ENCODE measurements around the gene MYH10.

MYH10 gene

DNA sequence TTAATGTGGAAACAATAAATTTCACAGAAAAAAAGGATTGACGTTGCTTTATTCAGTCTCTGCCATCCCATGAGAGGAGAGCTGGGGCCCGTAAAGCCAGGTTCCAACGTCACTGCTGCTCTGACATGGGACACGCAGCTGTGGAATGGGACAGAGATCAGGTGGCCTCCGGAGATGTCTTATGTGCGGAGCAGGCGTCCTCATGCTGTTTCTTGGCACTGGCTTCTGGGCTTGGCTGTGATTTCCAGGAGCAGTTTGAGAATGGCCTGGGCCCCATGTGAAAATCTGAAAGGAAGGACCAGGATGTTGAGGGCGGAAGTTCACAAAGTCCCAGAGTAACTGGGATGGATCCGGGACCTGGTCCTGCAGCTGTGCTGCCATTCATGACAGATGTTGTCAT is 162.4 kb downstream of the MYH10 start:
- H3K36me3 ChIP-seq (ENCODE audit: insufficient read depth, low read length) = peaks cover 13% of the 10 kb centered on the region
- no peak overlapping the region for H3K9ac ChIP-seq (ENCODE audit: low read depth, low read length)
- no peaks in the 10 kb centered on the region for H3K9me3 ChIP-seq (ENCODE audit: control insufficient read depth, insufficient read depth, low read length)
- no peaks in the 10 kb centered on the region for H3K4me1 ChIP-seq (ENCODE audit: insufficient read depth, low read length)

DNA sequence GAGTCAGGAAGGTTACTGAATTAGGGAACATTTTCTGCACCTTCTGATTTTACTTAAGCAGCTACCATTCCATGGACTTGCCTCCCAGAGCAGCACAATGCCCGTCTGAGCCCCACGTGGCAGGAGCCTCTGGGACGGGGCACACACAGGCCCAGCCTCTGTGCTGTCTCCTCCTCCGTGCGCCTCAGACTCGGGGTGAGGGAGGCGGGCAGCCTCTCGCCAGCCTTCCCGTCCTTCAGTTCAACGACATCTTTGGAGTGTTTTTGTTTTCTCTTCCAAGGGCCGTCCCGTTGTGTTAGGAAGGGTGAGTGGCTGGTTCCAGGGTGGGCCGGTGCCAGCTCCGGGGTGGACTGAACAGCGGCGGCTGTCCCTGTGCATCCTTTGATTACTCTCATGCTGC is 163.0 kb downstream of the MYH10 start:
- H3K9me3 ChIP-seq (ENCODE audit: control insufficient read depth, insufficient read depth, low read length) = no peaks in the 10 kb centered on the region
- no peak overlapping the region for H3K9ac ChIP-seq (ENCODE audit: low read depth, low read length)
- peaks cover 13% of the 10 kb centered on the region for H3K36me3 ChIP-seq (ENCODE audit: insufficient read depth, low read length)
- H3K4me1 ChIP-seq (ENCODE audit: insufficient read depth, low read length) = no peaks in the 10 kb centered on the region

GRCh38 chr17:8466873-8467272 is 163.7 kb downstream of the MYH10 start:
- Histone ChIP-seq H3K36me3 (ENCODE audit: insufficient read depth, low read length) (peaks cover 12% of the 10 kb centered on the region), H3K9ac (ENCODE audit: low read depth, low read length) (no peak overlapping the region)

DNA sequence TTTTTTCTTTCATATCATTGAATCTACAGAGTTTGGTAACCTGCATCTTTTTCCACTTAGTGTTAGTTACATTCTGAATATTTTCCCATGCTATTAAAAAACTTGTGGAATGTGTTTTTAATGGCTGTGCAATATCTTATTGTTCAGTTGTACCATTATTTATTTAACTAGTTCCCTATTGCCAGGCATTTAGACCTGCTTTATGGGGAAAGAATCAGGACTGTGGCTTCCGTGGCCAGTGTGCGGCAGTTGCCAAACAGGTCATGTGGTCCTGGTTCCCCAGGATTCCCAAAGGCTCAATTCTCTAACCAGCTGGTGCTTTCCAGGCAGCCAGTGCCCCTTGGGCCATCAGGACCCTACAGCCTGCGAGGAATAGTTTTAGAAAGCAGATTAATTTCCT is 164.1 kb downstream of the MYH10 start:
- H3K9ac ChIP-seq (ENCODE audit: low read depth, low read length) = no peak overlapping the region
- H3K4me1 ChIP-seq (ENCODE audit: insufficient read depth, low read length) = no peaks in the 10 kb centered on the region
- peaks cover 14% of the 10 kb centered on the region for H3K36me3 ChIP-seq (ENCODE audit: insufficient read depth, low read length)

More at GRCh38 chr17:8466873-8467272, 163.7 kb downstream of the MYH10 start:
- no peaks in the 10 kb centered on the region for H3K4me1 ChIP-seq (ENCODE audit: insufficient read depth, low read length)
- H3K9me3 ChIP-seq (ENCODE audit: control insufficient read depth, insufficient read depth, low read length) = no peaks in the 10 kb centered on the region

GRCh38 chr17:8465759-8466158 is 164.8 kb downstream of the MYH10 start:
- H3K9ac ChIP-seq (ENCODE audit: low read depth, low read length) = no peak overlapping the region
- H3K36me3 ChIP-seq (ENCODE audit: insufficient read depth, low read length) = peaks cover 14% of the 10 kb centered on the region

More for the DNA sequence above, 164.1 kb downstream of the MYH10 start:
- no peaks in the 10 kb centered on the region for H3K9me3 ChIP-seq (ENCODE audit: control insufficient read depth, insufficient read depth, low read length)

DNA sequence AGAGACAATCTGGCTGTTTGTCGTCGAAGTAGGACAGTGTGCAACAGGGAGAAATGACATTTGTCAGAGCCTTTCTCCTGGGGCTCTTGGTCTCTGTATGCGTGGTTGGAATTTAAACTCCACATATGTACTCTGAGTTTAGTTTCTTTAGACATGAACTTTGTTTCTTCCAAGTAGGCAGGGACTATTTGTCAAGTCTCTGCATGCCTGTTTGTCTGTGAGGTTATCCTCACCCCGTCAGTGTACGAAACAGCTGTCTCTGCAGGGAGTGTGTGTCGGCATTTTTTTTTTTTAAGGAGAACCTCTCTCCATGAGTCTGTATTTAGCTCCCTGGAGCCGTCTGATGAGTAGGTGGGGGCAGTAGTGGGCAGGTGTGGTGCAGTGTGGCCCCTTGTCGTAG is 165.2 kb downstream of the MYH10 start:
- Histone ChIP-seq H3K36me3 (ENCODE audit: insufficient read depth, low read length) (peaks cover 14% of the 10 kb centered on the region), H3K9me3 (ENCODE audit: control insufficient read depth, insufficient read depth, low read length) (no peaks in the 10 kb centered on the region), H3K9ac (ENCODE audit: low read depth, low read length) (no peak overlapping the region), H3K4me1 (ENCODE audit: insufficient read depth, low read length) (no peaks in the 10 kb centered on the region)

More at GRCh38 chr17:8465759-8466158, 164.8 kb downstream of the MYH10 start:
- Histone ChIP-seq H3K9me3 (ENCODE audit: control insufficient read depth, insufficient read depth, low read length) (no peaks in the 10 kb centered on the region), H3K4me1 (ENCODE audit: insufficient read depth, low read length) (no peaks in the 10 kb centered on the region)

GRCh38 chr17:8464941-8465340 is 165.6 kb downstream of the MYH10 start:
- Histone ChIP-seq H3K36me3 (ENCODE audit: insufficient read depth, low read length) (peaks cover 14% of the 10 kb centered on the region), H3K9me3 (ENCODE audit: control insufficient read depth, insufficient read depth, low read length) (no peaks in the 10 kb centered on the region), H3K4me1 (ENCODE audit: insufficient read depth, low read length) (no peaks in the 10 kb centered on the region), H3K9ac (ENCODE audit: low read depth, low read length) (no peak overlapping the region)

DNA sequence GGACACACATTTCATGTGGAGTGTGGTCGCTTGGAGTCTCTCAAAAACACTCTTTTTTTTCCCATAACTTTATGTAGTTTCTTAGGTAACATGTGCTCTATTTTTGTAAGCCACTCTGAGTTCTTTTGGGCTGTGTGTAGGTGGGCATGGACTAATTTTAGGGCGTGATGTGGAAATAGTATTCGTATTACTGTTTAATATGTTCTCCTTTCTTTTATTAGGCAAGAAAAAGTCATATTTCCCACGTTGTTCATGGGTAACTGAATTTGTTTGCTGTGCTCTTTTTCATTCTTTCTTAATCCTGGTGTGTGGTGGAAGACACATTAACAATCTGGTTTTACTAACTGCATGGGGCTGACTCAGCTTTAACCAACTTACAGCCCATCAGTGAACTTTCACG is 167.4 kb downstream of the MYH10 start:
- Histone ChIP-seq H3K9ac (ENCODE audit: low read depth, low read length) (no peak overlapping the region), H3K9me3 (ENCODE audit: control insufficient read depth, insufficient read depth, low read length) (no peaks in the 10 kb centered on the region), H3K36me3 (ENCODE audit: insufficient read depth, low read length) (peaks cover 14% of the 10 kb centered on the region), H3K4me1 (ENCODE audit: insufficient read depth, low read length) (no peaks in the 10 kb centered on the region)

DNA sequence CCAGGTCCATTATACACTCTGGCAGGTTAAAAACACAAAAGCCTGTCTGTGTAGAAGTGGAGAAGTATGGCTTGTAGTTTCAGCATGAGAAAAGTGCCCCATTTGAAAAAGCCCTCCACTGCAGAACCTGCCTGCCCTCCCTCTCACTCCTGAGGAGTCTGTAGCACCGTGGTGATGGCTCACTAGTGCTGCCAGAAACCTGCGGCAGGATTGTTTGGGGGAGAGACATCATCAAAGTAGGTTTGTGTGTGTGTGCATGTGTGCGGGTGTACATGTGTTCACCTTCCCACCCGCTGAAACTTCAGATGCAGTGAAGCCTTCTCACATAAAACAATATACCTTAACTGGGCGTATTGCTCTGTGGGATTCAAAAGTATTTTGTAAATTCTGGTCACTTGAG is 168.0 kb downstream of the MYH10 start:
- H3K36me3 ChIP-seq (ENCODE audit: insufficient read depth, low read length) = peaks cover 14% of the 10 kb centered on the region

GRCh38 chr17:8459831-8460230 is 170.7 kb downstream of the MYH10 start:
- H3K9ac ChIP-seq (ENCODE audit: low read depth, low read length) = no peak overlapping the region
- no peaks in the 10 kb centered on the region for H3K9me3 ChIP-seq (ENCODE audit: control insufficient read depth, insufficient read depth, low read length)
- H3K4me1 ChIP-seq (ENCODE audit: insufficient read depth, low read length) = no peaks in the 10 kb centered on the region
- peaks cover 7% of the 10 kb centered on the region for H3K36me3 ChIP-seq (ENCODE audit: insufficient read depth, low read length)

More for the DNA sequence above, 168.0 kb downstream of the MYH10 start:
- no peaks in the 10 kb centered on the region for H3K4me1 ChIP-seq (ENCODE audit: insufficient read depth, low read length)
- no peak overlapping the region for H3K9ac ChIP-seq (ENCODE audit: low read depth, low read length)
- no peaks in the 10 kb centered on the region for H3K9me3 ChIP-seq (ENCODE audit: control insufficient read depth, insufficient read depth, low read length)

GRCh38 chr17:8459107-8459506 is 171.4 kb downstream of the MYH10 start:
- peaks cover 11% of the 10 kb centered on the region for H3K36me3 ChIP-seq (ENCODE audit: insufficient read depth, low read length)
- no peaks in the 10 kb centered on the region for H3K9me3 ChIP-seq (ENCODE audit: control insufficient read depth, insufficient read depth, low read length)
- no peaks in the 10 kb centered on the region for H3K4me1 ChIP-seq (ENCODE audit: insufficient read depth, low read length)
- H3K9ac ChIP-seq (ENCODE audit: low read depth, low read length) = no peak overlapping the region

DNA sequence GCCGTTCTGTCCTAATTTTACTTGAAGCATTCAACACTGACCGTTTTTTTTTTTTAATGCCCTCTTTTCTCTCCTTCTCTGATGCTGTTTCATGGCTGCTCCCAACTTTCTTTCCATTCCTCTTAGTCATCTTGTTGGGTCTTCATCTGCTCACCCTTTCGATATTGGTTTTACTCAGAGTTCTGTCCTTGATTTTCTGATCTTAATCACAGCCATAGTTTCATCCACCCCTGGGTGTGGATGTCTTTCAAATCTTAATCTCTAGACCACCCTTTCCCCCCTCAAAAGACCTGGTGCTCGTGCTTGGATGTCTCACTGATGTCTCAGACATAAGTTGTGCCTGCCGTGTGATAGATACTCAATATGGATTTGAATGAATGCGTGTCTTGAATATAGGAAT is 172.4 kb downstream of the MYH10 start:
- Histone ChIP-seq H3K4me1 (ENCODE audit: insufficient read depth, low read length) (no peaks in the 10 kb centered on the region), H3K9ac (ENCODE audit: low read depth, low read length) (no peak overlapping the region), H3K9me3 (ENCODE audit: control insufficient read depth, insufficient read depth, low read length) (no peaks in the 10 kb centered on the region), H3K36me3 (ENCODE audit: insufficient read depth, low read length) (peaks cover 11% of the 10 kb centered on the region)

- peaks cover 9% of the 10 kb centered on the region for H3K36me3 ChIP-seq (ENCODE audit: insufficient read depth, low read length)
- H3K9me3 ChIP-seq (ENCODE audit: control insufficient read depth, insufficient read depth, low read length) = no peaks in the 10 kb centered on the region
- no peak overlapping the region for H3K9ac ChIP-seq (ENCODE audit: low read depth, low read length)
- H3K4me1 ChIP-seq (ENCODE audit: insufficient read depth, low read length) = no peaks in the 10 kb centered on the region
Observed at GRCh38 chr17:8455665-8456209, 174.8 kb downstream of the MYH10 start.

DNA sequence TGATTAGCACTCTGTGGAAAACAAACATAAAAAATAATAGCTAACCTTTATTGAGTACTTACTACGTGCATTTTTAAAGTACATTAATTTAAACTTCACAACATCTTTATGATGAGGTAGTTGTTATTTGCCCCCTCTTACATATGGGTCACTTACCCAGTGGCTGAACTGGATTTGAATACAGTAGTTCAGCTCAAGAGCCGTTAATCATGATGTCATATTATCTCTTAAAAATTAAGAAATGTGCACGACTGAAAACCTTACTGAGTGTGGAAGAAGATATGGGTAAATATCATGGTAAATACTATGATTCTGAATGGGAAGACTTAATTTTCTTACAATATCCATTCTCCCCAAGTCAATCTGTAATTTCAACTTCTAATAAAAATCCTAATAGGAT is 177.2 kb downstream of the MYH10 start:
- Histone ChIP-seq H3K9me3 (ENCODE audit: control insufficient read depth, insufficient read depth, low read length) (no peaks in the 10 kb centered on the region), H3K4me1 (ENCODE audit: insufficient read depth, low read length) (peaks cover under 1% of the 10 kb centered on the region; the same call in 1 of the 2 replicates), H3K9ac (ENCODE audit: low read depth, low read length) (no peak overlapping the region), H3K36me3 (ENCODE audit: insufficient read depth, low read length) (peaks cover 11% of the 10 kb centered on the region)

- Histone ChIP-seq H3K36me3 (ENCODE audit: insufficient read depth, low read length) (peaks cover 13% of the 10 kb centered on the region), H3K9ac (ENCODE audit: low read depth, low read length) (no peak overlapping the region), H3K4me1 (ENCODE audit: insufficient read depth, low read length) (peaks cover 9% of the 10 kb centered on the region), H3K9me3 (ENCODE audit: control insufficient read depth, insufficient read depth, low read length) (no peaks in the 10 kb centered on the region)
Observed at GRCh38 chr17:8451933-8452614, 178.5 kb downstream of the MYH10 start.
